HCT116 (cell line): ENCODE measurements around the gene CASR. TPM values are rescaled to one million over a fixed set of nuclear protein-coding genes. Genes with fewer than 3 reads are reported as not detected.

ENCODE experiments used
- ATAC-seq: fragments of 200-7000 bp; cut with Tn5 transposase; 2 replicates; pipeline ENCODE4 v1.9.1; 2020; ENCODE audit warnings: mild to moderate bottlenecking, moderate library complexity
- BruUV-seq: library from RNA; stranded (reverse); fragments of 400-500 nt; replicated peaks from 2 replicates; lab custom pipeline; 2021; lab: Mats Ljungman, UMichigan
- CTCF ChIA-PET: fragments of 300-600 bp; sonication (Branson Sonifier 250); formaldehyde crosslinking; loops from one replicate; lab custom pipeline; 2021; ENCODE audit warnings: antibody characterized with exemption; lab: Charles Lee
- POLR2A ChIA-PET: fragments of 300-600, 350-600 bp; sonication (Branson Sonifier 250); formaldehyde crosslinking; loops from one replicate; lab custom pipeline; 2021; ENCODE audit warnings: antibody characterized with exemption; lab: Charles Lee
- RAD21 ChIA-PET, 2 experiments: fragments of 300-600 bp; sonication (Branson Sonifier 250); formaldehyde crosslinking; loops; one replicate each; lab custom pipeline; 2023; ENCODE audit warnings: low total read pairs in 2 of 2; ENCODE audit not compliant: uncharacterized antibody in 2 of 2, unreplicated experiment in 2 of 2, low non-redundant PET in 1 of 2; lab: Charles Lee
- DNase-seq: peaks from one replicate; pipeline ENCODE4 v3.0.0-alpha.2; 2010; ENCODE audit warnings: low read depth, low spot score
- H2AFZ ChIP-seq: fragments of 200-600 bp; shearing (Covaris generic), sonication (generic); 2 replicates; pipeline ENCODE4 v1.6.1; 2017; ENCODE audit warnings: low read depth, mixed run types, mixed read lengths, antibody characterized with exemption, low read length; ENCODE audit not compliant: poor library complexity, severe bottlenecking
- H3K27ac ChIP-seq: 2 replicates; pipeline ENCODE4 v1.5.1; 2012; ENCODE audit warnings: low read depth, low read length
- H3K27me3 ChIP-seq: fragments of 200-600 bp; sonication (generic); 2 replicates; pipeline ENCODE4 v1.6.1; 2016; ENCODE audit warnings: mixed run types, low read length, mixed read lengths; ENCODE audit not compliant: insufficient read depth
- H3K36me3 ChIP-seq, 2 experiments: fragments of 200-500 bp in 1 of 2; fragments of 200-600 bp in 1 of 2; sonication (Bioruptor generic) in 1 of 2; sonication (generic) in 1 of 2; 2 replicates each; pipeline versions ENCODE4 v1.5.1 to v1.6.1; 2014 to 2016; ENCODE audit warnings: low read length in 2 of 2, inconsistent platforms in 1 of 2, mixed read lengths in 1 of 2, mixed run types in 1 of 2; ENCODE audit not compliant: insufficient read depth in 2 of 2, control insufficient read depth in 1 of 2
- H3K4me1 ChIP-seq, 2 experiments: fragments of 200-600 bp in 1 of 2; sonication (generic) in 1 of 2; 2 replicates each; pipeline versions ENCODE4 v1.5.1 to v1.6.1; 2012 to 2017; ENCODE audit warnings: low read length in 2 of 2, inconsistent platforms in 1 of 2, mild to moderate bottlenecking in 1 of 2, mixed read lengths in 1 of 2, mixed run types in 1 of 2, moderate library complexity in 1 of 2; ENCODE audit not compliant: insufficient read depth in 2 of 2, control insufficient read depth in 1 of 2
- H3K4me2 ChIP-seq: fragments of 200-600 bp; sonication (generic); 2 replicates; pipeline ENCODE4 v1.6.1; 2017; ENCODE audit warnings: mixed run types, low read length, mixed read lengths
- H3K4me3 ChIP-seq, 2 experiments: fragments of 200-600 bp in 1 of 2; sonication (generic) in 1 of 2; replicated peaks in 1 of 2; 2 replicates each; pipeline ENCODE4 v1.5.1; 2011 to 2016; ENCODE audit warnings: low read length in 2 of 2, control low read depth in 1 of 2, low read depth in 1 of 2, mild to moderate bottlenecking in 1 of 2, mixed read lengths in 1 of 2, mixed run types in 1 of 2
- H3K79me2 ChIP-seq: fragments of 200-600 bp; sonication (generic); 2 replicates; pipeline ENCODE4 v1.6.1; 2017; ENCODE audit warnings: mild to moderate bottlenecking, mixed run types, low read length, moderate library complexity, mixed read lengths; ENCODE audit not compliant: insufficient read depth
- H3K9ac ChIP-seq: fragments of 200-600 bp; sonication (generic); 2 replicates; pipeline ENCODE4 v1.6.1; 2016; ENCODE audit warnings: low read length, mixed read lengths
- H3K9me2 ChIP-seq: fragments of 200-600 bp; sonication (generic), shearing (Covaris generic); 2 replicates; pipeline ENCODE4 v1.6.1; 2017; ENCODE audit warnings: mixed run types, mild to moderate bottlenecking, moderate library complexity; ENCODE audit not compliant: insufficient read depth
- H3K9me3 ChIP-seq, 2 experiments: fragments of 200-500 bp in 1 of 2; fragments of 200-600 bp in 1 of 2; sonication (Bioruptor generic) in 1 of 2; sonication (generic) in 1 of 2; 2 replicates each; pipeline ENCODE4 v1.6.1; 2014 to 2017; ENCODE audit warnings: low read length in 2 of 2, mixed read lengths in 2 of 2, inconsistent platforms in 1 of 2, low read depth in 1 of 2, mild to moderate bottlenecking in 1 of 2, mixed run types in 1 of 2, moderate library complexity in 1 of 2; ENCODE audit not compliant: control insufficient read depth in 1 of 2, insufficient read depth in 1 of 2
- H4K20me1 ChIP-seq: fragments of 200-600 bp; sonication (generic), shearing (Covaris generic); 2 replicates; pipeline ENCODE4 v1.6.1; 2017; ENCODE audit warnings: mixed run types, mild to moderate bottlenecking, moderate library complexity; ENCODE audit not compliant: insufficient read depth
- CTCF ChIP-seq, 3 experiments: fragments of 200-600 bp in 1 of 3; sonication (generic) in 1 of 3; IDR thresholded peaks in 2 of 3; conservative IDR thresholded peaks in 1 of 3; 2 replicates each; pipeline ENCODE4 v1.5.1; 2012 to 2017; ENCODE audit warnings: low read depth in 2 of 3, low read length in 2 of 3, antibody characterized with exemption in 1 of 3, borderline replicate concordance in 1 of 3, control low read depth in 1 of 3, mild to moderate bottlenecking in 1 of 3, mixed read lengths in 1 of 3, mixed run types in 1 of 3, moderate library complexity in 1 of 3; ENCODE audit not compliant: insufficient read depth in 1 of 3
- ELF1 ChIP-seq: IDR thresholded peaks from 2 replicates; pipeline ENCODE4 v1.6.1; 2012; ENCODE audit warnings: low read depth, borderline replicate concordance
- FOSL1 ChIP-seq: IDR thresholded peaks from 2 replicates; pipeline ENCODE4 v1.6.1; 2012; ENCODE audit warnings: low read depth
- JUND ChIP-seq: IDR thresholded peaks from 2 replicates; pipeline ENCODE4 v1.6.1; 2012
- MAX ChIP-seq: IDR thresholded peaks from 2 replicates; pipeline ENCODE4 v1.6.1; 2012
- POLR2A ChIP-seq: IDR thresholded peaks from 2 replicates; pipeline ENCODE4 v1.7.0; 2011; ENCODE audit warnings: borderline replicate concordance; ENCODE audit not compliant: insufficient read depth, insufficient read length; ENCODE audit errors: extremely low read depth
- POLR2AphosphoS5 ChIP-seq: IDR thresholded peaks from 2 replicates; pipeline ENCODE4 v1.6.1; 2011; ENCODE audit warnings: mild to moderate bottlenecking, low read depth, low read length, moderate library complexity
- RAD21 ChIP-seq: IDR thresholded peaks from 2 replicates; pipeline ENCODE4 v1.6.1; 2012; ENCODE audit warnings: low read depth, mild to moderate bottlenecking
- REST ChIP-seq: IDR thresholded peaks from 2 replicates; pipeline ENCODE4 v1.6.1; 2012; ENCODE audit warnings: low read depth
- SP1 ChIP-seq: IDR thresholded peaks from 2 replicates; pipeline ENCODE4 v1.6.1; 2012; ENCODE audit warnings: low read depth
- YY1 ChIP-seq: IDR thresholded peaks from 2 replicates; pipeline ENCODE4 v1.6.1; 2011; ENCODE audit warnings: low read length, low read depth, moderate library complexity, mild to moderate bottlenecking; ENCODE audit not compliant: insufficient replicate concordance; ENCODE audit errors: extremely low read depth
- ZNF274 ChIP-seq: fragments of 200-500 bp; sonication (Bioruptor generic); IDR thresholded peaks from 2 replicates; pipeline ENCODE4 v1.6.1; 2014; ENCODE audit warnings: mild to moderate bottlenecking, low read depth, low read length, inconsistent platforms
- intact Hi-C: fragments of 100-400 bp; cut with micrococcal nuclease; formaldehyde crosslinking; loops from 2 replicates; pipeline ENCODE4 v1.10.0; 2022
- total RNA-seq: library from RNA; stranded (reverse); gene quantifications from one replicate; pipeline ENCODE4 v1.2.1, GENCODE V29; 2021; ENCODE audit not compliant: unreplicated experiment

Gene CASR
- total RNA-seq, 1 experiment from 2014 or later = not detected

GRCh38 chr3:122305818-122306621 lies 122.6 kb downstream of the CASR start:
- no peaks in the 10 kb centered on the region for H4K20me1 ChIP-seq
- ATAC-seq (peak; percentile 93), DNase-seq (peak; percentile 23)
- H3K36me3 ChIP-seq = no peaks in the 10 kb centered on the region
- no peaks in the 10 kb centered on the region for H3K27me3 ChIP-seq
- CTCF ChIA-PET = interaction anchor here (0.9 to 2.7 kb wide), 11 partner anchors 20 to 373 kb away, joined by 3 to 14 read pairs (median 4); partner anchors contain the start of genes FAM162A and WDR5B
- H3K4me3 ChIP-seq = no peak overlapping the region
- BruUV-seq = no TSS peak
- RAD21 ChIA-PET = interaction anchor here (0.8 to 1.5 kb wide), 5 partner anchors 51 to 759 kb away, joined by 3 to 4 read pairs (median 3); no protein-coding TSS in a partner anchor
- H3K27ac ChIP-seq = no peak overlapping the region
- intact Hi-C loops = loop anchor here (5.0 kb wide), 2 partner anchors 51 to 759 kb away; partner anchors contain the start of gene POLQ
- peak overlapping the region; percentile 48 for H2AFZ ChIP-seq
- no peaks in the 10 kb centered on the region for H3K79me2 ChIP-seq
- 0 out of 4 replicates have a peak, but pooled peaks cover 0 to 3% of the 10 kb centered on the region in 2 experiments for H3K4me1 ChIP-seq
- no peaks in the 10 kb centered on the region for H3K9me2 ChIP-seq
- no peak overlapping the region for H3K9ac ChIP-seq
- TF ChIP-seq RAD21 = peak; percentile 63
- TF ChIP-seq CTCF (IDR thresholded peaks at IDR 0.05 in 2 of 3, conservative IDR thresholded peaks at IDR 0.05 in 1 of 3; ENCODE audit: borderline replicate concordance in 1 of 3, insufficient read depth in 1 of 3, low read depth in 2 of 3, low read length in 2 of 3) = peak; percentile 40 to 54 (median 49); a peak in 5 of 6 replicates
- TF ChIP-seq JUND = no peak
- no peaks in the 10 kb centered on the region for H3K9me3 ChIP-seq
- POLR2A ChIA-PET = no interaction called here
- peak overlapping the region; percentile 24 for H3K4me2 ChIP-seq

- Histone ChIP-seq H3K79me2 (no peaks in the 10 kb centered on the region), H3K4me1 (0 out of 4 replicates have a peak, but pooled peaks cover 0 to 3% of the 10 kb centered on the region in 2 experiments), H2AFZ (no peak overlapping the region), H3K9ac (no peak overlapping the region), H4K20me1 (no peaks in the 10 kb centered on the region), H3K4me2 (0 out of 2 replicates have a peak overlapping the region, but pooled peaks have one; percentile 24), H3K9me2 (no peaks in the 10 kb centered on the region), H3K9me3 (no peaks in the 10 kb centered on the region), H3K27ac (no peak overlapping the region), H3K36me3 (no peaks in the 10 kb centered on the region), H3K4me3 (no peak overlapping the region), H3K27me3 (no peaks in the 10 kb centered on the region)
- intact Hi-C loops = loop anchor here (5.0 kb wide), 2 partner anchors 51 to 759 kb away; partner anchors contain the start of gene POLQ
- no TSS peak for BruUV-seq
- no peak for DNase-seq
- RAD21 ChIA-PET = interaction anchor here (0.8 to 1.5 kb wide), 5 partner anchors 50 to 759 kb away, joined by 3 to 4 read pairs (median 3); no protein-coding TSS in a partner anchor
- POLR2A ChIA-PET = interaction anchor here (1.3 kb wide), 1 partner anchor 10 kb away, joined by 3 read pairs; no protein-coding TSS in a partner anchor
- ATAC-seq = no peak
- CTCF ChIA-PET = interaction anchor here (1.0 to 2.7 kb wide), 10 partner anchors 9 to 373 kb away, joined by 3 to 14 read pairs (median 5); partner anchors contain the start of gene FAM162A
- TF ChIP-seq MAX = no peak
- TF ChIP-seq ZNF274 = no peak
- no peak for TF ChIP-seq SP1
- TF ChIP-seq FOSL1 = no peak
- TF ChIP-seq REST = no peak
- no peak for TF ChIP-seq RAD21
- TF ChIP-seq ELF1 = no peak
- TF ChIP-seq POLR2AphosphoS5 = no peak
- TF ChIP-seq POLR2A = no peak
- TF ChIP-seq YY1 = no peak
These were observed 123.1 kb downstream of the CASR start for GRCh38 chr3:122306622-122306953.
